Measurements from ENCODE around the gene WBP1L.
"Not testable (repeated sequence)": the region's sequence is repeated elsewhere in the genome, so short reads cannot be mapped to it uniquely, and the experiment has no call there.

The WBP1L gene

GRCh38 chr10:102726274-102726673 lies 17.5 kb upstream of the WBP1L start:
- DNase-seq = no peak

GRCh38 chr10:102727037-102727818 lies 16.5 kb upstream of the WBP1L start:
- DNase-seq = no peak

- peak; percentile 86 for DNase-seq
These were observed 14.4 kb upstream of the WBP1L start for GRCh38 chr10:102729029-102730026.

- DNase-seq = no peak
These were observed 12.4 kb upstream of the WBP1L start for GRCh38 chr10:102731222-102731800.

GRCh38 chr10:102732661-102733060 lies 11.1 kb upstream of the WBP1L start:
- no peak for DNase-seq

- no peak for DNase-seq
These were observed 8.6 kb upstream of the WBP1L start for GRCh38 chr10:102735065-102735562.

GRCh38 chr10:102738692-102739121 lies 5.0 kb upstream of the WBP1L start:
- DNase-seq = no peak

- no peak for DNase-seq
These were observed 3.5 kb upstream of the WBP1L start for GRCh38 chr10:102740229-102740628.

GRCh38 chr10:102741726-102742237 lies 2.0 kb upstream of the WBP1L start:
- DNase-seq = peak; percentile 41

GRCh38 chr10:102742313-102742712 lies 1.4 kb upstream of the WBP1L start:
- DNase-seq = not testable (repeated sequence)

GRCh38 chr10:102743078-102743587 lies 615 bp upstream of the WBP1L start:
- no peak for DNase-seq

- DNase-seq = peak; percentile 31
These were observed 765 bp downstream of the WBP1L start for GRCh38 chr10:102744374-102745051.

- DNase-seq = no peak
These were observed 1.4 kb downstream of the WBP1L start for GRCh38 chr10:102745157-102745556.

GRCh38 chr10:102752266-102752930 lies 8.7 kb downstream of the WBP1L start:
- DNase-seq = peak; percentile 38

GRCh38 chr10:102752934-102753664 lies 9.4 kb downstream of the WBP1L start:
- DNase-seq = peak; percentile 65

GRCh38 chr10:102753718-102754117 lies 10.0 kb downstream of the WBP1L start:
- DNase-seq = no peak

GRCh38 chr10:102757323-102757722 lies 13.6 kb downstream of the WBP1L start:
- DNase-seq = no peak

GRCh38 chr10:102758240-102758932 lies 14.6 kb downstream of the WBP1L start:
- DNase-seq = no peak

GRCh38 chr10:102758933-102759262 lies 15.2 kb downstream of the WBP1L start:
- DNase-seq = not testable (repeated sequence)
